HEK293 (cell line): Measurements from ENCODE around the gene SUSD6.

Experiments
- CTCF ChIA-PET: fragments of 350-600 bp; formaldehyde crosslinking; extraction: SDS; loops from one replicate; lab custom pipeline; 2021; ENCODE audit warnings: antibody characterized with exemption; lab: Yijun Ruan, JAX
- POLR2A ChIA-PET: fragments of 300-600 bp; formaldehyde crosslinking; extraction: SDS; loops from one replicate; lab custom pipeline; 2020; ENCODE audit warnings: antibody characterized with exemption, inconsistent platforms; lab: Yijun Ruan, JAX
- H3K27ac ChIP-seq: fragments of 200-500 bp; sonication (Bioruptor generic); 2 replicates; pipeline ENCODE4 v1.5.1; 2014; ENCODE audit warnings: low read depth, low read length, control low read depth, inconsistent platforms; ENCODE audit errors: extremely low read depth
- H3K36me3 ChIP-seq, 2 experiments: fragments of 200-500 bp in 1 of 2; sonication (Bioruptor generic) in 1 of 2; 1 replicate in 1 of 2; 2 replicates in 1 of 2; pipeline ENCODE4 v1.5.1; 2014 to 2017; ENCODE audit warnings: inconsistent platforms in 2 of 2, low read length in 2 of 2; ENCODE audit not compliant: control insufficient read depth in 2 of 2, insufficient read depth in 1 of 2
- H3K4me1 ChIP-seq: fragments of 200-500 bp; sonication (Bioruptor generic); 2 replicates; pipeline ENCODE4 v1.5.1; 2014; ENCODE audit warnings: mild to moderate bottlenecking, low read length, inconsistent platforms; ENCODE audit not compliant: control insufficient read depth, insufficient read depth
- H3K4me3 ChIP-seq: 2 replicates; pipeline ENCODE4 v1.5.1; 2011; ENCODE audit warnings: low read depth, mild to moderate bottlenecking, control low read depth, low read length, moderate library complexity
- H3K9me3 ChIP-seq: fragments of 200-500 bp; sonication (Bioruptor generic); 2 replicates; pipeline ENCODE4 v1.5.1; 2014; ENCODE audit warnings: low read depth, low read length, inconsistent platforms; ENCODE audit not compliant: control insufficient read depth, insufficient read depth
- BCL11B ChIP-seq: fragments of 450-650 bp; formaldehyde crosslinking; IDR thresholded peaks from 2 replicates; pipeline ENCODE4 v1.5.1; 2016; ENCODE audit warnings: low read depth, missing biosample characterization, missing genetic modification characterization
- BCL6B ChIP-seq: fragments of 450-650 bp; formaldehyde crosslinking; IDR thresholded peaks from 2 replicates; pipeline ENCODE4 v1.5.1; 2017; ENCODE audit warnings: missing biosample characterization, missing genetic modification characterization
- GLI2 ChIP-seq: fragments of 450-650 bp; formaldehyde crosslinking; IDR thresholded peaks from 2 replicates; pipeline ENCODE4; 2017; ENCODE audit warnings: missing biosample characterization, missing genetic modification characterization, low read depth, borderline replicate concordance
- PBX3 ChIP-seq: sonication (generic); formaldehyde crosslinking; IDR thresholded peaks from 2 replicates; pipeline ENCODE4 v1.8.1; 2022; ENCODE audit warnings: mild to moderate bottlenecking, moderate library complexity, missing genetic modification reagents
- TCF7L2 ChIP-seq: IDR thresholded peaks from 2 replicates; pipeline ENCODE4 v1.6.1; 2011; ENCODE audit warnings: low read depth, mild to moderate bottlenecking, inconsistent platforms, low read length, moderate library complexity, borderline replicate concordance
- YY2 ChIP-seq: fragments of 450-650 bp; formaldehyde crosslinking; IDR thresholded peaks from 2 replicates; pipeline ENCODE4 v1.5.1; 2016; ENCODE audit warnings: missing biosample characterization, missing genetic modification characterization
- ZFP41 ChIP-seq: fragments of 450-650 bp; formaldehyde crosslinking; IDR thresholded peaks from 2 replicates; pipeline ENCODE4 v1.5.1; 2016; ENCODE audit warnings: missing biosample characterization, missing genetic modification characterization, borderline replicate concordance
- ZNF121 ChIP-seq: fragments of 450-650 bp; formaldehyde crosslinking; IDR thresholded peaks from 2 replicates; pipeline ENCODE4 v1.5.1; 2016; ENCODE audit warnings: missing biosample characterization, missing genetic modification characterization
- ZNF174 ChIP-seq: fragments of 450-650 bp; formaldehyde crosslinking; IDR thresholded peaks from 2 replicates; pipeline ENCODE4 v1.5.0; 2017; ENCODE audit warnings: missing biosample characterization, mild to moderate bottlenecking, missing genetic modification characterization
- ZNF266 ChIP-seq: fragments of 450-650 bp; formaldehyde crosslinking; IDR thresholded peaks from 2 replicates; pipeline ENCODE4 v1.5.1; 2016; ENCODE audit warnings: missing biosample characterization, missing genetic modification characterization, low read depth
- ZNF280D ChIP-seq: fragments of 450-650 bp; formaldehyde crosslinking; IDR thresholded peaks from 2 replicates; pipeline ENCODE4 v1.5.1; 2016; ENCODE audit warnings: missing biosample characterization, missing genetic modification characterization
- ZNF391 ChIP-seq: fragments of 450-650 bp; formaldehyde crosslinking; IDR thresholded peaks from 2 replicates; pipeline ENCODE4 v1.5.1; 2016; ENCODE audit warnings: low read depth, missing biosample characterization, missing genetic modification characterization, borderline replicate concordance
- ZNF558 ChIP-seq: fragments of 450-650 bp; formaldehyde crosslinking; IDR thresholded peaks from 2 replicates; pipeline ENCODE4 v1.5.1; 2016; ENCODE audit warnings: missing biosample characterization, missing genetic modification characterization
- ZNF585B ChIP-seq: fragments of 450-650 bp; formaldehyde crosslinking; IDR thresholded peaks from 2 replicates; pipeline ENCODE4 v1.5.1; 2016; ENCODE audit warnings: missing biosample characterization, missing genetic modification characterization
- ZNF600 ChIP-seq: fragments of 450-650 bp; formaldehyde crosslinking; IDR thresholded peaks from 2 replicates; pipeline ENCODE4 v1.5.1; 2016; ENCODE audit warnings: missing biosample characterization, missing genetic modification characterization
- ZSCAN30 ChIP-seq: fragments of 450-650 bp; IDR thresholded peaks from 2 replicates; pipeline ENCODE4 v1.5.1; 2018; ENCODE audit warnings: missing biosample characterization, mild to moderate bottlenecking, missing genetic modification characterization, moderate library complexity
- TF ChIP-seq, protein P1 (sequence below): fragments of 450-650 bp; formaldehyde crosslinking; IDR thresholded peaks from 2 replicates; pipeline ENCODE4 v1.5.1; 2016; ENCODE audit warnings: missing biosample characterization, missing genetic modification characterization
- TF ChIP-seq, protein P2 (sequence below): fragments of 450-650 bp; formaldehyde crosslinking; conservative IDR thresholded peaks from 2 replicates; pipeline ENCODE4 v1.5.1; 2016; ENCODE audit warnings: low read depth, missing biosample characterization, missing genetic modification characterization

SUSD6 gene

GRCh38 chr14:69675877-69676416, 64.6 kb downstream of the SUSD6 start:
- POLR2A ChIA-PET, result no interaction called here
- no peak for TF ChIP-seq TCF7L2
- no peak for TF ChIP-seq PBX3 (CRISPR knock-in tag)
- TF ChIP-seq ZFP41, result no peak
- TF ChIP-seq, protein P1, sequence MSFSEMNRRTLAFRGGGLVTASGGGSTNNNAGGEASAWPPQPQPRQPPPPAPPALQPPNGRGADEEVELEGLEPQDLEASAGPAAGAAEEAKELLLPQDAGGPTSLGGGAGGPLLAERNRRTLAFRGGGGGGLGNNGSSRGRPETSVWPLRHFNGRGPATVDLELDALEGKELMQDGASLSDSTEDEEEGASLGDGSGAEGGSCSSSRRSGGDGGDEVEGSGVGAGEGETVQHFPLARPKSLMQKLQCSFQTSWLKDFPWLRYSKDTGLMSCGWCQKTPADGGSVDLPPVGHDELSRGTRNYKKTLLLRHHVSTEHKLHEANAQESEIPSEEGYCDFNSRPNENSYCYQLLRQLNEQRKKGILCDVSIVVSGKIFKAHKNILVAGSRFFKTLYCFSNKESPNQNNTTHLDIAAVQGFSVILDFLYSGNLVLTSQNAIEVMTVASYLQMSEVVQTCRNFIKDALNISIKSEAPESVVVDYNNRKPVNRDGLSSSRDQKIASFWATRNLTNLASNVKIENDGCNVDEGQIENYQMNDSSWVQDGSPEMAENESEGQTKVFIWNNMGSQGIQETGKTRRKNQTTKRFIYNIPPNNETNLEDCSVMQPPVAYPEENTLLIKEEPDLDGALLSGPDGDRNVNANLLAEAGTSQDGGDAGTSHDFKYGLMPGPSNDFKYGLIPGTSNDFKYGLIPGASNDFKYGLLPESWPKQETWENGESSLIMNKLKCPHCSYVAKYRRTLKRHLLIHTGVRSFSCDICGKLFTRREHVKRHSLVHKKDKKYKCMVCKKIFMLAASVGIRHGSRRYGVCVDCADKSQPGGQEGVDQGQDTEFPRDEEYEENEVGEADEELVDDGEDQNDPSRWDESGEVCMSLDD (tag by site-specific recombination), result no peak
- no peak for TF ChIP-seq ZNF121 (tag by site-specific recombination)
- TF ChIP-seq ZSCAN30 (tag by site-specific recombination), result no peak
- TF ChIP-seq, all 188 proteins: peak for 0
- peaks cover 5% of the 10 kb centered on the region; the same call in 1 of the 2 replicates for H3K4me1 ChIP-seq
- no peaks in the 10 kb centered on the region; a peak in 1 of 3 replicates for H3K36me3 ChIP-seq
- H3K27ac ChIP-seq, result no peak overlapping the region
- CTCF ChIA-PET, result no interaction called here
- H3K4me3 ChIP-seq, result no peak overlapping the region
- no peaks in the 10 kb centered on the region for H3K9me3 ChIP-seq

DNA sequence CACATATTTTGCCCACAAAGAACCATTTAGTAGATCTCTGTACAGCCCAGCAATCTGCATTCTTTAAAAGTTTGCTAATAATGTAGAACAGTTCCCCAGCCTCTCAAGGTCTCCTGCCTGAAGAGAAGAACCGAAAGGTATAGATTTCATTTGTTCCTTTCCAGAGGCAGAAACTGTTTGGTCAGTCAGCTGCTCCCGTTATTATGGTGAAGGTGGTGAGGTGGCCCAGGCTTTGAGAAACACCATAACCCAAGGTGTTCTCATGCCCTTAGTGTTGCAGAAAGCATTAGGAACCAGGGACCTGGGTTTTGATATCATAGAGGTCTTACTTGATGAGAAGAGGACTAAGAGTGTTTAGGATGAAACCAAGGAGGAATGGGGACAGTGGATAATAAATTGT, 65.3 kb downstream of the SUSD6 start:
- TF ChIP-seq YY2 (tag by site-specific recombination), result no peak
- no peak for TF ChIP-seq ZNF558 (tag by site-specific recombination)
- no peak for TF ChIP-seq ZNF391
- no peak for TF ChIP-seq ZNF585B (tag by site-specific recombination)
- no peak for TF ChIP-seq BCL11B
- no peak for TF ChIP-seq ZNF174
- no peak for TF ChIP-seq ZNF280D (tag by site-specific recombination)
- TF ChIP-seq BCL6B (tag by site-specific recombination), result no peak
- TF ChIP-seq, protein P2, sequence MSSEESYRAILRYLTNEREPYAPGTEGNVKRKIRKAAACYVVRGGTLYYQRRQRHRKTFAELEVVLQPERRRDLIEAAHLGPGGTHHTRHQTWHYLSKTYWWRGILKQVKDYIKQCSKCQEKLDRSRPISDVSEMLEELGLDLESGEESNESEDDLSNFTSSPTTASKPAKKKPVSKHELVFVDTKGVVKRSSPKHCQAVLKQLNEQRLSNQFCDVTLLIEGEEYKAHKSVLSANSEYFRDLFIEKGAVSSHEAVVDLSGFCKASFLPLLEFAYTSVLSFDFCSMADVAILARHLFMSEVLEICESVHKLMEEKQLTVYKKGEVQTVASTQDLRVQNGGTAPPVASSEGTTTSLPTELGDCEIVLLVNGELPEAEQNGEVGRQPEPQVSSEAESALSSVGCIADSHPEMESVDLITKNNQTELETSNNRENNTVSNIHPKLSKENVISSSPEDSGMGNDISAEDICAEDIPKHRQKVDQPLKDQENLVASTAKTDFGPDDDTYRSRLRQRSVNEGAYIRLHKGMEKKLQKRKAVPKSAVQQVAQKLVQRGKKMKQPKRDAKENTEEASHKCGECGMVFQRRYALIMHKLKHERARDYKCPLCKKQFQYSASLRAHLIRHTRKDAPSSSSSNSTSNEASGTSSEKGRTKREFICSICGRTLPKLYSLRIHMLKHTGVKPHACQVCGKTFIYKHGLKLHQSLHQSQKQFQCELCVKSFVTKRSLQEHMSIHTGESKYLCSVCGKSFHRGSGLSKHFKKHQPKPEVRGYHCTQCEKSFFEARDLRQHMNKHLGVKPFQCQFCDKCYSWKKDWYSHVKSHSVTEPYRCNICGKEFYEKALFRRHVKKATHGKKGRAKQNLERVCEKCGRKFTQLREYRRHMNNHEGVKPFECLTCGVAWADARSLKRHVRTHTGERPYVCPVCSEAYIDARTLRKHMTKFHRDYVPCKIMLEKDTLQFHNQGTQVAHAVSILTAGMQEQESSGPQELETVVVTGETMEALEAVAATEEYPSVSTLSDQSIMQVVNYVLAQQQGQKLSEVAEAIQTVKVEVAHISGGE, result no peak
- TF ChIP-seq ZNF266 (tag by site-specific recombination), result no peak
- TF ChIP-seq ZNF600 (tag by site-specific recombination), result no peak
- no peak for TF ChIP-seq GLI2 (tag by site-specific recombination)
- H3K9me3 ChIP-seq, result no peaks in the 10 kb centered on the region
- H3K27ac ChIP-seq, result no peak overlapping the region
- H3K4me3 ChIP-seq, result no peak overlapping the region
- POLR2A ChIA-PET, result no interaction called here
- peaks cover 5% of the 10 kb centered on the region; the same call in 1 of the 2 replicates for H3K4me1 ChIP-seq
- CTCF ChIA-PET, result no interaction called here
- H3K36me3 ChIP-seq, result no peaks in the 10 kb centered on the region; a peak in 1 of 3 replicates
